Effector memory CD4-positive, alpha-beta T cell (primary cell): ENCODE data around the gene TMCC1.
"Not testable (repeated sequence)": the region's sequence is repeated elsewhere in the genome, so short reads cannot be mapped to it uniquely, and the experiment has no call there.

Source experiments
- DNase-seq, 3 donors: peaks; one replicate each; pipeline ENCODE4 v3.0.0-alpha.2; 2020
- H3K27ac ChIP-seq: 2 replicates; pipeline ENCODE4 v1.7.0; 2013; ENCODE audit warnings: mild to moderate bottlenecking, low read length, moderate library complexity; ENCODE audit not compliant: insufficient read depth, poor library complexity, severe bottlenecking
- H3K27me3 ChIP-seq: replicated peaks from 2 replicates; pipeline ENCODE4 v1.7.0; 2013; ENCODE audit warnings: mild to moderate bottlenecking, low read length; ENCODE audit not compliant: insufficient read depth, control insufficient read depth, poor library complexity, severe bottlenecking
- H3K36me3 ChIP-seq: 2 replicates; pipeline ENCODE4 v1.7.0; 2013; ENCODE audit warnings: mild to moderate bottlenecking, low read length, moderate library complexity; ENCODE audit not compliant: control insufficient read depth, insufficient read depth
- H3K4me1 ChIP-seq: 2 replicates; pipeline ENCODE4 v1.7.0; 2013; ENCODE audit warnings: low read length, mild to moderate bottlenecking; ENCODE audit not compliant: control insufficient read depth, insufficient read depth, poor library complexity, severe bottlenecking
- H3K4me3 ChIP-seq: 2 replicates; pipeline ENCODE4 v1.7.0; 2013; ENCODE audit warnings: low read length, low read depth, mild to moderate bottlenecking; ENCODE audit not compliant: insufficient read depth, poor library complexity, severe bottlenecking
- H3K9me3 ChIP-seq: 2 replicates; pipeline ENCODE4 v1.7.0; 2013; ENCODE audit warnings: mild to moderate bottlenecking, low read length, moderate library complexity; ENCODE audit not compliant: control insufficient read depth

TMCC1 gene

DNA sequence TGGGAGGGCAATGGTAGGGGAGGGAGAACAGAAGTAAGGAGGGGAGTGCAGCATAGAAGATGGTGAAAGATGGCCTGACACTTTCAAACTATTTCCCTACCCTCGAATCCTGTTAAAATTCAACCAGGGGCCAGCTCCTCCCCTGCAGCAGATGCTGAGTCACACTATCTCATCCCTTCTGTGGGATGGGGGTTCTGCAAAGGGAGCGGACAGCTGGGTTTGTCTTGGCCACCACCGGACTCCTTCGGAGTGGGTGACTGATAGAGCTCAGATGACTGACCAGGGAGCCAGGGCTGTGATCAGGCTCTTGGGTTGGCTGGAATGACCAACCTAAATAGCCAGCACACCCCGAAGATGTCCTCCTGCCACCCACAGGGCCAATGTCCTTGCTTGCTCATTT lies 33.6 kb upstream of the TMCC1 start:
- Histone ChIP-seq H3K27ac (no peak overlapping the region), H3K9me3 (peaks cover 3% of the 10 kb centered on the region), H3K36me3 (no peaks in the 10 kb centered on the region), H3K4me3 (no peak overlapping the region), H3K4me1 (no peaks in the 10 kb centered on the region), H3K27me3 (no peaks in the 10 kb centered on the region)
- no peak for DNase-seq

DNA sequence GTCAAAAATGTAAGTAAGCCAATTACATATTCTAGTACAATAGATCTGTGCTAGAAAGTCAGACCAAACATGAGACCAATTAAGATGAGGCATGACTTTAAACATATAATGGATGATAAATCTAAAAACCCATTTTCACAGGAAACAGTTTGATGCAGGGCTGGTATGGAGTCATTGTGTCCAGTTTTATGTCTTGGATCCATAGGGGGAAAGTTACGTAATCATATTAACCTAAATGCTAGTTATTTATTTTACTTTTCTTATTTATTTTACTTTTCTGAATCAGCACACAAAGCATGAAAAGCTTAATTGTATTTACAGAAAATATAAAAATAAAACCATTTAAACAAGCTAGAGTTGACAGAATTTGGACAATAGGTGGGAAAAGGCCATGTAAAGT lies 26.3 kb upstream of the TMCC1 start:
- Histone ChIP-seq H3K27ac (no peak overlapping the region), H3K4me3 (no peak overlapping the region), H3K27me3 (no peaks in the 10 kb centered on the region), H3K4me1 (no peaks in the 10 kb centered on the region), H3K9me3 (peaks cover 26% of the 10 kb centered on the region), H3K36me3 (no peaks in the 10 kb centered on the region)
- no peak for DNase-seq

GRCh38 chr3:129919357-129919756 lies 25.8 kb upstream of the TMCC1 start:
- H3K27ac ChIP-seq, result no peak overlapping the region
- no peak overlapping the region for H3K4me3 ChIP-seq
- no peak for DNase-seq
- no peaks in the 10 kb centered on the region for H3K4me1 ChIP-seq
- no peaks in the 10 kb centered on the region for H3K36me3 ChIP-seq
- peaks cover 26% of the 10 kb centered on the region for H3K9me3 ChIP-seq
- H3K27me3 ChIP-seq, result no peaks in the 10 kb centered on the region

GRCh38 chr3:129918461-129918860 lies 24.9 kb upstream of the TMCC1 start:
- Histone ChIP-seq H3K27me3 (no peaks in the 10 kb centered on the region), H3K4me1 (no peaks in the 10 kb centered on the region), H3K36me3 (no peaks in the 10 kb centered on the region), H3K9me3 (peaks cover 26% of the 10 kb centered on the region), H3K4me3 (no peak overlapping the region), H3K27ac (no peak overlapping the region)
- DNase-seq, result no peak

- H3K36me3 ChIP-seq, result no peaks in the 10 kb centered on the region
- no peaks in the 10 kb centered on the region for H3K27me3 ChIP-seq
- no peak overlapping the region for H3K4me3 ChIP-seq
- H3K4me1 ChIP-seq, result no peaks in the 10 kb centered on the region
- H3K9me3 ChIP-seq, result peaks cover 26% of the 10 kb centered on the region
- DNase-seq, result no peak
- H3K27ac ChIP-seq, result no peak overlapping the region
These were observed 24.0 kb upstream of the TMCC1 start for GRCh38 chr3:129917423-129918007.

- Histone ChIP-seq H3K27me3 (no peaks in the 10 kb centered on the region), H3K27ac (no peak overlapping the region), H3K9me3 (peaks cover 21% of the 10 kb centered on the region), H3K36me3 (no peaks in the 10 kb centered on the region), H3K4me3 (no peak overlapping the region), H3K4me1 (no peaks in the 10 kb centered on the region)
- DNase-seq, result no peak
These were observed 20.1 kb upstream of the TMCC1 start for GRCh38 chr3:129913618-129914017.

- DNase-seq, result no peak
- Histone ChIP-seq H3K4me3 (no peak overlapping the region), H3K36me3 (no peaks in the 10 kb centered on the region), H3K27me3 (no peaks in the 10 kb centered on the region), H3K4me1 (no peaks in the 10 kb centered on the region), H3K27ac (no peak overlapping the region), H3K9me3 (peaks cover 2% of the 10 kb centered on the region)
These were observed 17.9 kb upstream of the TMCC1 start for GRCh38 chr3:129911261-129911861.

GRCh38 chr3:129909235-129909634 lies 15.7 kb upstream of the TMCC1 start:
- not testable (repeated sequence) for DNase-seq, H3K4me1 ChIP-seq

DNA sequence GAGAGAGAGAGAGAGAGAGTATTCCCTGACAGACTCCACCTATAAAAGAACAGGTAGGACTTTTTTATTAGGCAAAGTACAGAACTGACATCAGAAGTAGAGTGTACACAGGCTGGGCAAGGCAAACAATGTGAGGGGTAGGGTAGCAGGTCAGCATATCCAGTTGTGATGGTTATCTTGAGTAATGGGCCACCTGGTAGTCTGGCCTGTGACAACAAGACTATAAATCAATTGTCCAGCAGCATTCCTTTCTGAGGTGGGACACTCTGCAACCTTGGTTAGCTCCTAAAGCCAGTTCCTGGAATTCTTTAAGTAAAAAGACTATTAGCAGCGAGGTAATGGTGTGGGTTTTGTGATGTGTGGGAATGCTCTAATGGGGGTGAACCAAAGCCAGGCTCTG lies 14.9 kb upstream of the TMCC1 start:
- Histone ChIP-seq H3K27ac (no peak overlapping the region), H3K9me3 (no peaks in the 10 kb centered on the region), H3K4me3 (no peak overlapping the region), H3K36me3 (no peaks in the 10 kb centered on the region), H3K4me1 (no peaks in the 10 kb centered on the region), H3K27me3 (no peaks in the 10 kb centered on the region)
- DNase-seq, result no peak

More at GRCh38 chr3:129909235-129909634, 15.7 kb upstream of the TMCC1 start:
- H3K36me3 ChIP-seq, H3K4me3 ChIP-seq, H3K9me3 ChIP-seq, H3K27me3 ChIP-seq, H3K27ac ChIP-seq: not testable (repeated sequence)

- not testable (repeated sequence) for H3K4me1 ChIP-seq, H3K27ac ChIP-seq, H3K27me3 ChIP-seq, DNase-seq, H3K36me3 ChIP-seq, H3K9me3 ChIP-seq, H3K4me3 ChIP-seq
These were observed 7.8 kb upstream of the TMCC1 start for GRCh38 chr3:129901272-129901671.
